Adrenal gland (tissue), 5 donors: Measurements from ENCODE around the gene BNIP3.

ENCODE experiments used
- POLR2A ChIP-seq, 2 donors: fragments of 450-650 bp; IDR thresholded peaks; one replicate each; pipeline ENCODE4 v1.6.1; 2017; ENCODE audit warnings: antibody characterized with exemption in 2 of 2, mild to moderate bottlenecking in 2 of 2, moderate library complexity in 1 of 2
- TF ChIP-seq, protein P1 (sequence below), 6 experiments: fragments of 450-650 bp in 4 of 6; fragments of 200-600 bp in 2 of 6; sonication (generic) in 1 of 6; IDR thresholded peaks; 1 replicate in 5 of 6; 2 replicates in 1 of 6; pipeline versions ENCODE4 v1.5.1 to v1.8.0; 2016 to 2021; ENCODE audit warnings: antibody characterized with exemption in 6 of 6, mild to moderate bottlenecking in 2 of 6, moderate library complexity in 1 of 6
- donor health status: DM: no; HTN: no; CAD: no.

- TF ChIP-seq, protein P1, sequence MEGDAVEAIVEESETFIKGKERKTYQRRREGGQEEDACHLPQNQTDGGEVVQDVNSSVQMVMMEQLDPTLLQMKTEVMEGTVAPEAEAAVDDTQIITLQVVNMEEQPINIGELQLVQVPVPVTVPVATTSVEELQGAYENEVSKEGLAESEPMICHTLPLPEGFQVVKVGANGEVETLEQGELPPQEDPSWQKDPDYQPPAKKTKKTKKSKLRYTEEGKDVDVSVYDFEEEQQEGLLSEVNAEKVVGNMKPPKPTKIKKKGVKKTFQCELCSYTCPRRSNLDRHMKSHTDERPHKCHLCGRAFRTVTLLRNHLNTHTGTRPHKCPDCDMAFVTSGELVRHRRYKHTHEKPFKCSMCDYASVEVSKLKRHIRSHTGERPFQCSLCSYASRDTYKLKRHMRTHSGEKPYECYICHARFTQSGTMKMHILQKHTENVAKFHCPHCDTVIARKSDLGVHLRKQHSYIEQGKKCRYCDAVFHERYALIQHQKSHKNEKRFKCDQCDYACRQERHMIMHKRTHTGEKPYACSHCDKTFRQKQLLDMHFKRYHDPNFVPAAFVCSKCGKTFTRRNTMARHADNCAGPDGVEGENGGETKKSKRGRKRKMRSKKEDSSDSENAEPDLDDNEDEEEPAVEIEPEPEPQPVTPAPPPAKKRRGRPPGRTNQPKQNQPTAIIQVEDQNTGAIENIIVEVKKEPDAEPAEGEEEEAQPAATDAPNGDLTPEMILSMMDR (IDR thresholded peaks at IDR 0.05), result no peak
- TF ChIP-seq POLR2A (IDR thresholded peaks at IDR 0.05), result no peak
These were observed 29.3 kb upstream of the BNIP3 start for GRCh38 chr10:132011024-132011423.
